ENCODE measurements around the gene SUGP1. TPM values are rescaled to one million over a fixed set of nuclear protein-coding genes. Genes with fewer than 3 reads are reported as not detected.

Gene SUGP1
- total and polyA plus RNA-seq, 2 of the 13 experiments (the other 11 are each of a cell fraction or from before 2014, with no cell fraction given), result 21.6 to 25.9 TPM

DNA sequence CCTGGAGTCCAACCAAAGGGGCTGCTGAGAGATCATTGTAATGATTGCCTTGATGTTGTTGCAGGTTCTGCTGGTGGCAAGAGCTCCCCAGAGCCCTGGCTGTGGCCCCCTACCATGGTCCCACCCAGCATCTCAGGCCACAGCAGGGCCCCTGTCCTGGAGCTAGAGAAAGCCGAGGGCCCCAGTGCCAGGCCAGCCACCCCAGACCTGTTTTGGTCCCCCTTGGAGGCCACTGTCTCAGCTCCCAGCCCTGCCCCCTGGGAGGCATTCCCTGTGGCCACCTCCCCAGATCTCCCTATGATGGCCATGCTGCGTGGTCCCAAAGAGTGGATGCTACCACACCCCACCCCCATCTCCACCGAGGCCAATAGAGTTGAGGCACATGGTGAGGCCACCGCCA is 93.1 kb downstream of the SUGP1 start:
- in situ Hi-C loops (cut with HindIII; ENCODE audit: extremely low pct_ligation_motif_present, low pct_unique_long_range_greater_than_20kb) (no loop called here), intact Hi-C loops (cut with micrococcal nuclease; ENCODE audit: unreplicated experiment) (loop anchor here (5.0 kb wide), 1 partner anchor 45 kb away; the partner anchor contains the start of gene TM6SF2)
- Histone ChIP-seq H3K36me3 (replicated peaks in 1 of 2; ENCODE audit: control insufficient read depth in 1 of 2, insufficient read depth in 2 of 2, low read length in 2 of 2) (no peaks in the 10 kb centered on the region), H3K4me2 (ENCODE audit: low read depth, low read length) (no peak overlapping the region), H3K4me3 (replicated peaks in 1 of 3; ENCODE audit: insufficient read depth in 1 of 3, low read depth in 2 of 3, low read length in 3 of 3) (no peak overlapping the region), H3K79me2 (ENCODE audit: insufficient read depth, low read length) (no peaks in the 10 kb centered on the region), H3K9ac (ENCODE audit: insufficient read depth, low read depth, low read length) (no peak overlapping the region), H3K27ac (ENCODE audit: extremely low read length, insufficient read depth, low read length) (no peak overlapping the region), H3K4me1 (ENCODE audit: insufficient read depth, low read length) (peaks cover 32% of the 10 kb centered on the region), H3K9me3 (ENCODE audit: low read length) (no peaks in the 10 kb centered on the region), H2AFZ (ENCODE audit: low read length) (no peak overlapping the region), H3K27me3 (ENCODE audit: control insufficient read depth in 1 of 2, insufficient read depth in 2 of 2, low read length in 2 of 2) (peaks cover 6 to 48% of the 10 kb centered on the region in 2 experiments), H4K20me1 (ENCODE audit: insufficient read depth, low read length) (no peaks in the 10 kb centered on the region)
- ATAC-seq (no peak), DNase-seq (ENCODE audit: low spot score) (no peak), FAIRE-seq (no peak)
- TF ChIP-seq ZNF383 (CRISPR knock-in tag; IDR thresholded peaks at IDR 0.05; ENCODE audit: borderline replicate concordance) (no peak), ZBTB4 (CRISPR knock-in tag; IDR thresholded peaks at IDR 0.05; ENCODE audit: borderline replicate concordance) (no peak), ZNF256 (CRISPR knock-in tag; conservative IDR thresholded peaks at IDR 0.05) (no peak), ZC3H4 (CRISPR knock-in tag; IDR thresholded peaks at IDR 0.05; ENCODE audit: borderline replicate concordance) (no peak), NKX3-1 (CRISPR knock-in tag; IDR thresholded peaks at IDR 0.05) (no peak), ZNF780A (CRISPR knock-in tag; IDR thresholded peaks at IDR 0.05) (no peak), ZNF781 (CRISPR knock-in tag; IDR thresholded peaks at IDR 0.05; ENCODE audit: borderline replicate concordance, not compliant biosample characterization) (no peak), HNRNPLL (IDR thresholded peaks at IDR 0.05; ENCODE audit: low read depth, low read length, poor library complexity, severe bottlenecking) (no peak), FOXP1 (IDR thresholded peaks at IDR 0.05) (no peak), FOXP1 (CRISPR knock-in tag; IDR thresholded peaks at IDR 0.05) (no peak), BRCA1 (CRISPR knock-in tag; IDR thresholded peaks at IDR 0.05) (no peak), ZSCAN25 (CRISPR knock-in tag; IDR thresholded peaks at IDR 0.05) (no peak), SP2 (CRISPR knock-in tag; IDR thresholded peaks at IDR 0.05) (no peak), SSRP1 (CRISPR knock-in tag; IDR thresholded peaks at IDR 0.05) (no peak), HCFC1 (IDR thresholded peaks at IDR 0.05; ENCODE audit: low read depth, low read length) (no peak), HOXA7 (CRISPR knock-in tag; IDR thresholded peaks at IDR 0.05) (no peak), ETV6 (CRISPR knock-in tag; conservative IDR thresholded peaks at IDR 0.05) (no peak)
- TF ChIP-seq, protein P1, sequence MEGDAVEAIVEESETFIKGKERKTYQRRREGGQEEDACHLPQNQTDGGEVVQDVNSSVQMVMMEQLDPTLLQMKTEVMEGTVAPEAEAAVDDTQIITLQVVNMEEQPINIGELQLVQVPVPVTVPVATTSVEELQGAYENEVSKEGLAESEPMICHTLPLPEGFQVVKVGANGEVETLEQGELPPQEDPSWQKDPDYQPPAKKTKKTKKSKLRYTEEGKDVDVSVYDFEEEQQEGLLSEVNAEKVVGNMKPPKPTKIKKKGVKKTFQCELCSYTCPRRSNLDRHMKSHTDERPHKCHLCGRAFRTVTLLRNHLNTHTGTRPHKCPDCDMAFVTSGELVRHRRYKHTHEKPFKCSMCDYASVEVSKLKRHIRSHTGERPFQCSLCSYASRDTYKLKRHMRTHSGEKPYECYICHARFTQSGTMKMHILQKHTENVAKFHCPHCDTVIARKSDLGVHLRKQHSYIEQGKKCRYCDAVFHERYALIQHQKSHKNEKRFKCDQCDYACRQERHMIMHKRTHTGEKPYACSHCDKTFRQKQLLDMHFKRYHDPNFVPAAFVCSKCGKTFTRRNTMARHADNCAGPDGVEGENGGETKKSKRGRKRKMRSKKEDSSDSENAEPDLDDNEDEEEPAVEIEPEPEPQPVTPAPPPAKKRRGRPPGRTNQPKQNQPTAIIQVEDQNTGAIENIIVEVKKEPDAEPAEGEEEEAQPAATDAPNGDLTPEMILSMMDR (CRISPR knock-in tag; IDR thresholded peaks at IDR 0.05), result no peak
- CTCF ChIA-PET (ENCODE audit: low intra/inter-chr PET ratio, low total read pairs), result no interaction called here
- 25% methylated on average over 4 of the region's 4 CpGs for WGBS (ENCODE audit: low lambda C conversion rate)
- POLR2A ChIA-PET, result no interaction called here
- no TSS peak for BruUV-seq (replicated peaks)
